GM18870 (cell line): Measurements from ENCODE around the gene MYLK.

Experiments used
- ATAC-seq: cut with Tn5 transposase; IDR thresholded peaks from one replicate; pipeline ENCODE4 v1.9.1; 2021; ENCODE audit warnings: moderate library complexity; ENCODE audit not compliant: unreplicated experiment

MYLK gene

DNA sequence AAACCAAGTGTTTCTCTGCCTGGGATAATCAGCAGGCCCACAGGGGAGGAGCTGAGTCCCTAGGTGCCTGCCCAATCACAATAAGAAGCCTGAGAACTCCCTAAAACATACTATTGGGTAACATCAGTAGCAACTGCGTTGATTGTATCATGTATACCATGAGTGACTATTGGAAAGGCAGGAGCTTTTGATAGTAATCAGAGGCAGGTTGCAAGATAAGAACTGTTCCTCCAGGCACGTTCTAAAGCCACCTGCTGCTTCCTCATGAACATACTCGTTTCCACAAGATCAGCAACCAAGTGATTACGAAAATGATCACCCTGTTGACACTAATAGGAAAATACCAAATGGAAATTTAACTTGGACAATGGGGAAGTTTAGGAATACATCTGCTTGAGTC is 6.7 kb downstream of the MYLK start:
- no peak for ATAC-seq

DNA sequence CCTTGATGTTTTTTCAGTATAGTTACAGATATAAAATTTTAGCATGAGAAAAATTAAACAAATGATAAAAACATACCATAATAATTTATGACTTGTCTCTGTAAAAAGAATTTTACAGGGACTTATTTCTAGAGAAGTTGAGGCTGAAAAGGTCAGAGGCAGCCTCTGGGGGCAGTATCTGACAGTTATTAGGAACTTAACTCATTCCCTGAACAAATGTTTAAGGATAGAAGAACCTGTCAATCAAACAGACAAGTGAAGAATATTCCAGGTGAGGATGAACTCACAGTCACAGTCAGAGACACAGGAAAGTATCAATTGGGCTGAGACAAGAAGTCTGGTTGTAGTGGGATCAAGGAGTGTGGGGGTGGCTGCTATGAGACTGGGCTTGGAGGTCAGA is 7.3 kb downstream of the MYLK start:
- no peak for ATAC-seq

DNA sequence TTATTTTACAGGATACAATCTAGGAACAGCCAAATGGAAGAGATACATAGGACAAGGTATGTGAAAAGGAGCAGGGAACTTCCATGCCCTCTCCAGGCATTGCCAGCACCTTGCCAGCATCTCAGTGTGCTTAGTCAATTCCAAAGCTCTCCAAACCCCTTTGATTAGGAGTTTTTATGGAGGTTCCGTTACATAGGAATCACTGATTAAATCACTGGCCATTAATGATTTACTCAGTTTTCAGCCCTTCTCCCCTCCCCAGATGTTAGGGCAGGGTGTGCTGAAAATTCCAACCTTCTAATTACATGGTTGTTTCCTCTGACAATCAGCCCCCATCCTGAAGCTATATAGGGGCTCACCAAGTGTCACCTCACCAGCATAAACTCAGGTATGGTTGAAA is 11.5 kb downstream of the MYLK start:
- ATAC-seq = no peak

DNA sequence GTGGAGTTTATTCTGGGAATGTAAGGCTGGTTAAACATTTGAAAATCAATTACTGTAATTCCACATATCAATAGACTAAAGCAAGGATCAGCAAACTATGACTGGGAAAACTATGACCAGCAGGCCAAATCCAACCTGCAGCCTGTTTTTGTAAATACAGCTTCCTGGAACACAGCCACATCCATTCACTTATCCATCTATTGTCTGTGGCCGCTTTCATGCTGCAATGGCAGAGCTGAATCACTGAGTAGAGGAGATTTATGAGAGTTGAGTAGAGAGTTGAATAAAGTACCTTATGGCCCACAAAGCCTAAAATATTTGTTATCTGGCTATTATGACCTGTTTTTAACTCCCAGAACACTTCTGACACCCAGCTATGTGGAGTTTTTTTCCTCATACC is 12.2 kb downstream of the MYLK start:
- no peak for ATAC-seq

DNA sequence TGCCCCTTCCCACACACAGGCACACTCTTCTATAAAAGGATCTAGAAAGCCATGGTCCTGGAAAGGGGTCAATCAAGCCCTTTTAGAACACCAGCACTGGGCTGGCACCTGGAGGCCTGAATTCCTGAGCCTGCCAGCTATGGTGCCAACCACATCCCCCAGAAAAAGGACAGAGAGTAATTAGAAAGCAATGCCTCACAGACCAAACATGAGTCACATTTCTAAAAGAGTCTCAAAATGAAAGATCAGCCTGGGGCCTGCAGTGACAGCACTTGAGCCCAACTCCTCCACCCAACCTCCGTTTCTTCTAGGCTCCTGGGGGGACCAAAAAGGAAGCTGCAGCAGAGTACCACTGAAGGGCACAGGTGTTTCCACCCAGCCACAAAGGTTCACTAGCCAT is 14.1 kb downstream of the MYLK start:
- no peak for ATAC-seq

DNA sequence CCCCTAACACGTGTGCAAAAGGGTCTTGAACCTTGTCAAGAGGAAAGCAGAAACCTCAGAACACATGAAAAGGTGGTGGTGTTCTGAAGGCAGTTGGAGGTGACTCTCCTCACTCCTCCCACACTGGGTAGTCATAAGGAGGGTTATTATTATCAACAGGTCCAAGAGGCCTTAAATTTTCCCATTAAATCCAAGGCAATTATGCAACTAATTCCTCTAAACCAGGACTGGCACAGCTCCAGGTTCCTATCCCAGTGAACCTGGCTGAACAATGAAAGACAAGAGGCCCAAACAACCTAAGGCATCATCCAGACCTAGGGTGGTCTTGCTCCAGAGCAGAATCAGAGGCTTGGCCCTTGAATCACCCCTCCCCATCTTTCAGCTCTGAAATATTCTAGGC is 15.0 kb downstream of the MYLK start:
- ATAC-seq = no peak

DNA sequence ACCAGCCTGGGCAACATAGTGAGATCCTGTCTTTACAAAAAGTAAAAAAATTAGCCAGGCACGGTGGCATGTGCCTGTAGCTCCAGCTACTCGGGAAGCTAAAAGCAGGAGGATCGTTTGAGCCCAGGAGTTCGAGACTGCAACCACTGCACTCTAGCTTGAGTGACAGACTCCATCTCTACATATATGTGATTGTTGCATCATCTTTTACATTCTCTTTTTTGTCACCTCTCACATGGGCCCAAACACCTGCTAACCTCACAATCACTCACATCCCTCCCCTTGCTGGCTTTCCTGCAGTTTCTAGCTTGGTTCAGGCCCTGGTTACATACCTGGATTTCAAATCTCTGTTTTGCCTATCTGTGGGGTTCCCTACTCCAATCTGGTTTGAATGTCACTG is 19.4 kb downstream of the MYLK start:
- ATAC-seq = no peak

DNA sequence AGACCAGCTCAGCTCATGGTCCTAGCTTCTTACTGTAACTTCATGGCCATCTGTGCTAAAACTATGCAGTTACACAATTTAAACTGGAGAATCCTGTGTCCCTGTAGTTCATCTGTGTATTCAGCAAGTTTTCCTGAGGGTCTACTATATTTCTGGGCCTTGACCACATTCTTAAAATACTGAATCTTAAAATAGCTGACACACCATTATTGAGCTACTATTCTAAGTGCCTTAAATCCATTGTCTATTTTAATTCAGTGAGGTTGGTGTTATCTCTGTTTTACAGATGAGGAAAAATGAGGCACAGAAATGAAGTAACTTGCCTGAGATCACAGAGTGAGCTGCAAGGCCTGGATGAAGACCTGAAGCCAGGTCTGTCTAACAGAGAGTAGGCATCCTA is 22.0 kb downstream of the MYLK start:
- ATAC-seq = no peak

DNA sequence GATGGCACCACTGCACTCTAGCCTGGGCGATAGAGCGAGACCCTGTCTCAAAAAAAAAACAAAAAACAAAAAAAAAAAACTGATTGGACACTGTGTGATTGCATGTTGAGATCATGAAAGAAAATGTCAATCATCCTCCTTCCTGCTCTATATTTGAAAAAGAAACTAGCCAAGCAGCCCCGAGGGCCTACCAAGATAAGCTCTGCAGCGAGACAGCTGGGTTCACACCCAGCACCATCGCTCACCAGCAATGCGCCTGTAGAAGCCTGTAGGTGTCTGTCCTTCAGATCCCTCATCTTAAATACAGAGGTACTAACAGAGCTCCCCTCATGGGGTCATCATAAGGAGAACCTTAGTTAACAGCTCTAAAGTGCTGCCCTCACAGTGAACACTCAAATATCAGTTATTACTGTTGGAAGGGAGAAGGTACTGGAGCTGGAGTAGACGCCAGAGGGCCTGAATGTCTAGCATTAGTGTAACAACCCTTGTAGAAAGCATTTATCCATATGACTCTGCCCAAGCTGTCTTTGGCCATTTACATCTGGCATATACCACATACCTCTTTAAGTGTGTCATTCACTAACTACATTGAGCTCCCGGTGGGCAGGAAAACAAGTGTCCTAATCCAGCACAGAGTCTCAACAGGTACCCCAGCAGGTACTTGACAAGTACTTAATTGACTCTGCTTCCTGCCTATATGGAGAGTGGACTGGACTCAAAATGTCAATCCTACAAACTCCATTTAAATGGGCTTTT is 22.9 kb downstream of the MYLK start:
- no peak for ATAC-seq

DNA sequence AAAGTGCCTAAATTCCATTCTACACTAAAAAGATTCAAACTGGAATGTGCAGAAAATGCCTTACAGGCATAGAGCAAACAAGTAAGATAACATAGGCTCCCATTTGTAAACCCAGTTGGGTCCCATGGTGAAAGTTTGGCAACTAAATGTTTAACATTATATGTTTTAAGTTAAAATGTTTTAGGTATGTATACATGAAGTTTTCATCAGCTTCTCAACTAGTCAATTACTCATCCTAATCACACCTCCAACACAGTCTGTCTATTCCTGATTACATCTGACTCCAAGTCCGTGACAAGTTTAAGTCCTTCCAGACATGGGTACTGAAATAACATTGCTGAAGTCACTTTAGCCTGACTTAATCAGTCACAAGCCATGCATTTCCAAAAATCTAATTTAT is 25.0 kb downstream of the MYLK start:
- no peak for ATAC-seq

DNA sequence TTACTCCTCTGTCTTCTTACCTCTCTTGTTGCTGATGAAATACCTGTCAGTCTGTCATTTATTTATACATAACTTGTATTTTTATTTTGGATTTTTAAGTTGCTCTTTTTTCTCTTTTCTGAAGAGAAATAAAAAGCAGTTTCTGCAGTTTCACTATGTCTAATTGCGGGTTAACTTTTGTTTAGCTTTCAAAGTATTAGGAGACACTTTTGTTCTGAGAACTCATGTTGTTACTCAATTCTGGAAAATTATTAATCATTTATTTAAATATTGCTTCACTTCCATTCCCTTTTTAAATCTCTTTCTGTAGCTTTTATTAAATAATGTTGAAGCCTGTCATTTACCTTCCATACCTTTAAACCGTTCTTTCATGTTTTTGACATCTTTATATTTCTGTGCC is 29.2 kb downstream of the MYLK start:
- ATAC-seq = no peak

DNA sequence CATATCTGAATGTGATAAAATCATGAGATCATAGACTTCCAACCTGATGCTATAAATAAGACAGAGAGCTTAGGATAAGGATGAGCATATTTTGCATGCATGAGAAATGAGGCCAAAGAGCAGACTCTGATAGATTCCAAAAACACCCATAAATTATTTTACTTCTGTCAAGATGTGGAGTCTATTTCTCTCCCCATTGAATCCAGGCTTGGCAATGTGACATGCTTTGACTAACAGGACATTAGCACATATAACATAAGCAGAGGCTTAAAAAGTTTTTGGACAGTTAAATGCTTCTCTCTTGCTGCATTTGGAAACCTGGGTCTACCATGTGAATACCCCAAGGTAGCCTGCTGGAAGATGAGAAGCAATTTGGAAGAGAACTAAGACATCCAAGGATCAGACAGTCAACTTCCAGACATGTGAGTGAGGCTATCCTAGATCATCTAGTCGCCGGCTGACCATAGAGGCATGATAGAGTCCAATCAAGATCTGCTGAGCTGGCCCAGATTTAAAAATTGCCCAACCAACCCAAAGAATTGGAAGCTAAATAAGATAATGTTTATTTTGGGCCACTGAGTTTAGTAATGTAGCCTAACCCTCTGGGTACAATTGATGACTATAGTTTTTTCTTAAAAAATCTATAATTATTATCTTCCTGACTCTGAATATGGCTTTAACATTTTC is 30.3 kb downstream of the MYLK start:
- no peak for ATAC-seq

DNA sequence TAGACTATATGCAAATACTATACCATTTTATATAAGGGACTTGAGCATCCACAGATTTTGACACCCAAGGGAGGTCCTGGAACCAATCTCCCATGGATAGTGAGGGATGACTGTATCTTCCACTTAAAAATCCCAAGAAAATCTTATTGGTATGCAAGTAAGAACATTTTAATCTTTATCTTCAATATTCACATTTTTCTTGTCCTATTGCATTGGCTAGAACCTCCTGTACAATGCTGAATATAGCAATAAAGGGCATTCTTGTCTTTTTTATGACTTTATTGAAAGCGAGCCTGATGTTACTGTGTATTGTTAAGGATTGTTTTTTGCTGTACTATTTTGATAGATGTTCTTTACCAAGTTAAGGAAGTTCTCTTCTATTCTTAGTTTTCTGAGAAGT is 36.9 kb downstream of the MYLK start:
- no peak for ATAC-seq

DNA sequence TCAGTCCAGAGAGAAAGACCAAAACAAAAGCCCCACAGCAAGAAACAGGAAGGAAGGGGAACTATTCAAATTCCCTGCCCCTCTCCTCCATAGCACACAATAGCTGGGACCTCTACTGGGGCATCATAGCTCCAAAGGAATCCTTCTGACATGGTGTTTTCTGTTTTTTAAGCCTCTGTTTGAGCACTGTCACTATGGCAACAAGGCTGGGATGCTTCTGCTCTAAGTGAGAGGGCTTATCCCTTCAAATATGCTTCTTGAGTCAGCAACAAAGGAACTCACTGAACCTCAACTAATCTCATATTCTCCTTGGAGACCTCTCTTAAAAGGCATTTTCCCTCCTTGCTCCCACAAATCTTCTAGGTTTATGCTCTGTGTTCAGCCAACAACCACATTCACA is 40.5 kb downstream of the MYLK start:
- no peak for ATAC-seq

DNA sequence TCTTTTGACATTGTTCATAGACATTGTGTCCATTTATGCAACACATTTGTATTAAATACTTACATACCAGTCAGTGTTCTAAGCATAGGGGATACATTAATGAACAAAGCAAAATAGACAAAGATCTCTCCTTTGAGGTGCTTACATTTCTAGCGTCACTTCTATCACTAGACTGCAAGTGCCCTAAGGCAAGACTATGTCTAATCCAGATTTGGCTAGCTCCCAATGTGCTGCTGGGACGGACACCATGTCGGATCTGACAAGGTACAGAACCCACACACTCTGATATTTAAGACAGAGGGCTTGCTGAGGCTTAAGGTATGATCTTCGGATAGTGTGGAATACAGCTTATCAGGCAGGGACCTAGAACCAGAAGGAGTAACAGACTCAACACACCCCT is 41.4 kb downstream of the MYLK start:
- ATAC-seq = no peak

DNA sequence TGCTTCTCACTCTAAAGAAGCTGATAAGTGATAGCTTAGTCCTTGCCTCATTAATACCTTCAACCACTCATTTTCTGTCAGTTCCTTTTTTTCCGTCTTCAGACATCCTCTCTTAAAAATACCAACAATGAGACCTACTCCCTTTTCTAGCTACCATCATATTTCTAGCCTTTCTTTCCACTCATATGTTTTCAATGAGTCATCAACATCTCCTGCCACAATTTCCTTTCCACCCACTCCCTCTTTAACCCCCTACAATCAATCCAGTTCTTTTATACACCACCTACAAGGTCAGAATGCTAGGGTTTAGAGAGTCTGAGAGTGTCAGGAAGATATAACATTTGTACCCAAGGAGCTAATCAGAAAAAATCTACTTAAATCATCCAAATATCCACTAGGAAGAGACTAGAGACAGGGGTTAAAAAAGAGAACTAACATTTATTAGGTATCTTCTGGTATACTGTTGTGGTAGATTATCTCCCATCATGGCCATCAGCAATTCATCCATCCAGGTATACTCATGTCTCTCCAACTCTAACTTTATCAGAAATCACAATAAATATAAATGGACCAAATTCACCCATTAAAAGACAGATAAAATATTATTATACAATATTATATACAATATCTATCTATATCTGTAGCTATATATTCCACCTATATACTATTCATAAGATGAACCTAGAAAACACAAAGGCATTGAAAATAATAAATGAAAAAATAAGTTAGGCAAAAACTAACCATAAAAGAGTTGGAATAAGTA is 42.5 kb downstream of the MYLK start:
- no peak for ATAC-seq

DNA sequence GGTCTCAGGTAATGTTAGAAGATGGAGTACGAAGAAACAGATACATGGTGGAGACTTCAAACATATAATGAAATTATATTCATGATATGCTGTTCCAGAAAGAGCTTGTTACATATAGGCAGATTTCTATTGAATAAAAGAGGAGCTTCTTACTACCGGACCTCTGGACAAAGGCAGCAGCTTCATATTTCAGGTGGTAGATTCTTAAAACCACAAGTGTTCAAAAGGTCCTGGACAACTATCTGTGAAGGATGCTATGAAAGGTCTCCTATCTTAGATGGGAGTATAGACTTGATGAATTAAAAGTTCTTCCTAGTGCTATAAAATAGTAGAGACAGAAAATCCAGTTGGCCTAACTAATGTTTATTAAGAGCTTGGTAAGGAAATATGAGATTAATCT is 43.2 kb downstream of the MYLK start:
- ATAC-seq = no peak

DNA sequence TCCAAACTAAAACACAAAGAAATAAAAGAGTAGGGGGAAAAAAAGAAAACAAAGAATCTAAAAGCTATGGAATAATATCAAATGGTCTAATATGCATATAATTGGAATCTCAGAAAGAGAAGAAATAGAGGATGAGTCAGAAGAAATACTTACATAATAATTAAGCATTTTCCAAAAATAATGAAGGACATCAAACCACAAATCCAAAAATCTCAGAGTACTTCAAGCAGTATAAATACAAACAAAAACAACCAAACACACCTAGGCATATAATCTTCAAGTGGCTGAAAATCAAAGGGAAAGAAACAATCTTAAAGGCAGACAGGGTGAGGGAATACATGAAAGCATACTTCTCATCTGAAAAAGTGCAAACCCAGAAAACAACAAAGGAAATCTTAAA is 46.3 kb downstream of the MYLK start:
- no peak for ATAC-seq

DNA sequence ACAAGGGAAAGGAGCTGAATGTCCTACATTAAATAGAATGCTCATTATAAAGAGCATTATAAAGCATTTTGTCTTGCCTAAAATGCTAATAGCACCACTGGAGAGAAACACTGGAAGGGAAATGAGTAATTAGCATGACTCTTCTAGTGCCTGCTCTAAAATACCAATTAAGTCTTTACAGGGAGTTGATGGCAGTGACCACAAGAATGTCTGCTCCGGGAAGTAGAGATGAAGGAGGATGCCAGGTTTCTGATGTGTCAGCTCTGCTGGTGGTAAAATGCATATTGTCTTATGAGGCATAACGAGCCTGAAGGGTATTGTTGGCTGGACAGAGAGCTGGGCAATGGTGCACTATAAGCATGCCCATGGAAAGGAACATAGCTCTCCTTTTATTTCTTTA is 49.5 kb downstream of the MYLK start:
- ATAC-seq = no peak

DNA sequence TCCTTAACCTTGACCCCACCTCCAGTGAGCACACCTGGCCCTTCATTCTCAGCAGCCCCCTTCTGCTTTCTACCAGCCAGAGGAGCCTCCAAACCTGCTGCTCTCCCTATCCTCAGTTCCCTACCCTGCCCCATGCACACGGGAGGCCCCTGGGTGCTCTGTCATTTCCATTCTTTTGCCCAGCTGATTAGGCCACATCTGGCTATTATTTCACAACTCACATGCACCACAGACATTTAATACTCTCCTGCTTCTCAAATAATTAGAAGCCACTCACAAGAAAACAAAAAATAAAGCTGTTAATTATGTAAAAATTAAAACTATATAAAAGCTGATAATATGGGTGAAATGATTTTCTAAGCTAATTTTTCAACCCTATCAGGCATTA is 50.7 kb downstream of the MYLK start:
- no peak for ATAC-seq

DNA sequence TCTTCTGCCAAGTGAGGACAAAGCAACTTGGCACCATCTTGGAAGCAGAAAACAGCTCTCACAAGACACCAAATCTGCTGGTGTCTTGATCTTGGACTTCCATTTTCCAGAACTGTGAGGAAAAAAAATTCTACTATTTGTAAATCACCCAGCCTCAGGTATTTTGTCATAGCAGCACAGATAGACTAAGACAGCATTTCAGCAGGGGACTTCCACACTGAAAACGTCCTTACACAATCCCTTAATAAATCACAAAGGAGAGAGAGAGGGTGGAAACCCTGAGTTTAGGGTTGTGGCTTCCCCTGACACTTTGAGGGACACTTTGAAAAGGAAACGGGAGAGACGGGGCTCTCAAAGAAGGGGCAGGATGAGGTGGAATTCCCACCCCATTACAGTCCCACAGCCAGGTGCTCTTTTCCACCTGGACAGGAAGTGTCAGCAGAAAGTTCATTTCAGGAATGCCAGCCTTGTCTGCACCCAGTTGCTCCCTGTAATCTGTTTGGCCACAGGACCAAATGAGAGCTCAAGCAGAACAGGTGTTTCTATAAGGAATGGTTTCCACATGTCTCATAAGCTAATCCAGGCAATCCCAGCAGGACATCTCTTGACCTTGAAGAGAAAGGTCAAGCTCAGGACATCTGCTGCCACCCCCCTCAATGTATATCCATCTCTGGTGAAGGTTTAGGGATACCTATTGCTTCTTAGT is 51.3 kb downstream of the MYLK start:
- ATAC-seq = no peak

DNA sequence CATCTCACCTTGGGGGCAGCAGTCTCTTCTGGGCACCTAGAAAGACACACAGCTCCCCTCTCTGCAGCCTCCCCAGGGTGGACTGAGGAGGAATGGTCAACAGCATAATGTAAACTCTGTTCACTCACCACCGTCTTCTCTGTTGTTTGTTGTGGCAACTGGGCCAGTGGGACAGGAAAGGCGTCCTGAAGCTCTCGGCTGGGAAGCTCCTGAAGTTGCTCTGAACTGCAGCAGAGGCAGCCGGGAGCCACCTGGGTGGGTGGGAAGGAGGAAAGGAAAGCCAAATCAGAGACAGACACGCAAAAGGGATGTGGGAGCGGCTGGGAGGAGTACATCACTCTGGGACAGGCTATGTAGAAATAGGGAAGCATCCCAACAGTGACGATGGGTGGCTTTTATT is 52.7 kb downstream of the MYLK start:
- ATAC-seq = no peak
